Measurements from ENCODE around the gene NBR1. TPM values are rescaled to one million over a fixed set of nuclear protein-coding genes. Genes with fewer than 3 reads are reported as not detected.

Gene NBR1
- total and polyA plus RNA-seq, 2 of the 4 experiments (the other 2 are of a cell fraction), result 52.4 to 132 TPM

- Histone ChIP-seq H3K9ac (ENCODE audit: low read depth, low read length) (no peak overlapping the region), H3K9me1 (ENCODE audit: insufficient read depth, low read length) (no peaks in the 10 kb centered on the region), H2BK120ac (ENCODE audit: low read depth, low read length) (no peak overlapping the region; the same call in 1 of the 2 replicates), H4K5ac (ENCODE audit: low read depth, low read length) (no peak overlapping the region), H3K27me3 (ENCODE audit: control insufficient read depth, insufficient read depth, low read length) (no peaks in the 10 kb centered on the region), H4K20me1 (ENCODE audit: insufficient read depth, low read length) (peaks cover 11% of the 10 kb centered on the region; the same call in 1 of the 2 replicates), H2BK5ac (ENCODE audit: low read depth, low read length, poor library complexity, severe bottlenecking) (peak overlapping the region; percentile 91), H3K56ac (ENCODE audit: extremely low read depth, insufficient read depth, low read length) (no peak overlapping the region), H2BK20ac (ENCODE audit: low read depth, low read length) (no peak overlapping the region), H3K79me1 (ENCODE audit: low read depth in 1 of 2, low read length in 2 of 2) (peaks cover 16 to 48% of the 10 kb centered on the region in 2 experiments; a peak in 3 of 4 replicates), H3K14ac (replicated peaks; ENCODE audit: low read depth, low read length) (no peak overlapping the region), H3K4me3 (ENCODE audit: insufficient read depth, low read depth, low read length) (no peak overlapping the region), H2BK15ac (ENCODE audit: low read depth, low read length) (no peak overlapping the region; the same call in 2 of the 3 replicates), H3K4ac (ENCODE audit: low read depth, low read length) (no peak overlapping the region; the same call in 1 of the 2 replicates), H3K18ac (ENCODE audit: low read depth, low read length) (peak overlapping the region; percentile 41; the same call in 1 of the 2 replicates), H3K9me3 (ENCODE audit: control insufficient read depth, insufficient read depth, low read length) (no peaks in the 10 kb centered on the region), H3K27ac (ENCODE audit: insufficient read depth, low read length) (no peak overlapping the region), H4K91ac (ENCODE audit: insufficient read depth, low read depth, low read length) (no peak overlapping the region), H2AK9ac (replicated peaks; ENCODE audit: low read depth, low read length, poor library complexity) (no peak overlapping the region), H3K4me1 (ENCODE audit: control insufficient read depth, insufficient read depth, low read length) (peaks cover 2% of the 10 kb centered on the region; the same call in 1 of the 2 replicates), H3K36me3 (ENCODE audit: control insufficient read depth, insufficient read depth, low read length) (peaks cover 29% of the 10 kb centered on the region), H3K23ac (ENCODE audit: low read depth, low read length) (no peak overlapping the region), H4K8ac (ENCODE audit: low read depth in 2 of 2, low read length in 2 of 2) (no peak overlapping the region), H3K4me2 (ENCODE audit: low read depth, low read length) (no peak overlapping the region; the same call in 1 of the 2 replicates), H2AK5ac (ENCODE audit: low read depth, low read length) (no peak overlapping the region), H2AFZ (replicated peaks; ENCODE audit: low read length, poor library complexity) (no peak overlapping the region)
- in situ Hi-C loops (cut with MboI; ENCODE audit: low sequenced_read_pairs), result loop anchor here (25.0 kb wide), 1 partner anchor 311 kb away; the partner anchor contains the start of gene DHX8
- BruUV-seq (replicated peaks), result no TSS peak
- dilution Hi-C loops (cut with HindIII; ENCODE audit: low sequenced_read_pairs, unreplicated experiment), result no loop called here
- no peak for DNase-seq
- no CpG with 5 or more reads among the region's 2 CpGs for WGBS, 2 experiments (ENCODE audit: extremely low coverage in 2 of 2, insufficient read length in 1 of 2)
- POLR2A ChIA-PET (ENCODE audit: unreplicated experiment), result no interaction called here
- CTCF ChIA-PET, result interaction anchor here (1.6 kb wide), 1 partner anchor 152 kb away, joined by 7 read pairs; the partner anchor contains the start of gene RND2
- intact Hi-C loops (cut with micrococcal nuclease), result no loop called here
- no peak for ATAC-seq (ENCODE audit: low read depth)
- TF ChIP-seq RFX5 (IDR thresholded peaks at IDR 0.05; ENCODE audit: low read depth, low read length) (no peak), CEBPB (IDR thresholded peaks at IDR 0.05; ENCODE audit: low read depth, low read length) (no peak), SMC3 (IDR thresholded peaks at IDR 0.05; ENCODE audit: low read depth, low read length) (no peak), RAD21 (IDR thresholded peaks at IDR 0.05; ENCODE audit: low read length) (no peak), FOS (IDR thresholded peaks at IDR 0.05; ENCODE audit: low read depth, low read length) (no peak), MAZ (IDR thresholded peaks at IDR 0.05; ENCODE audit: borderline replicate concordance, low read depth, low read length) (no peak), MXI1 (IDR thresholded peaks at IDR 0.05; ENCODE audit: borderline replicate concordance, low read depth, low read length) (no peak), RCOR1 (IDR thresholded peaks at IDR 0.05; ENCODE audit: insufficient replicate concordance, low read length) (no peak), USF2 (IDR thresholded peaks at IDR 0.05; ENCODE audit: low read depth, low read length) (no peak), POLR2A (IDR thresholded peaks at IDR 0.05; ENCODE audit: low read depth, low read length) (no peak), NFE2L2 (IDR thresholded peaks at IDR 0.05; ENCODE audit: low read depth, low read length) (no peak), CHD1 (IDR thresholded peaks at IDR 0.05; ENCODE audit: low read depth, low read length) (no peak)
Observed at GRCh38 chr17:43176119-43176570, 5.1 kb downstream of the NBR1 start.
